T-helper 1 cell (primary cell): ENCODE measurements around the gene ADD2.
"Not testable (repeated sequence)": the region's sequence is repeated elsewhere in the genome, so short reads cannot be mapped to it uniquely, and the experiment has no call there.

Source experiments
- DNase-seq, 5 donors: peaks; one replicate each; pipeline ENCODE4 v3.0.0-alpha.2; 2012 to 2020

The ADD2 gene

GRCh38 chr2:70630761-70631160 is 137.2 kb downstream of the ADD2 start:
- no peak for DNase-seq

GRCh38 chr2:70627211-70627898 is 140.6 kb downstream of the ADD2 start:
- DNase-seq: no peak

DNA sequence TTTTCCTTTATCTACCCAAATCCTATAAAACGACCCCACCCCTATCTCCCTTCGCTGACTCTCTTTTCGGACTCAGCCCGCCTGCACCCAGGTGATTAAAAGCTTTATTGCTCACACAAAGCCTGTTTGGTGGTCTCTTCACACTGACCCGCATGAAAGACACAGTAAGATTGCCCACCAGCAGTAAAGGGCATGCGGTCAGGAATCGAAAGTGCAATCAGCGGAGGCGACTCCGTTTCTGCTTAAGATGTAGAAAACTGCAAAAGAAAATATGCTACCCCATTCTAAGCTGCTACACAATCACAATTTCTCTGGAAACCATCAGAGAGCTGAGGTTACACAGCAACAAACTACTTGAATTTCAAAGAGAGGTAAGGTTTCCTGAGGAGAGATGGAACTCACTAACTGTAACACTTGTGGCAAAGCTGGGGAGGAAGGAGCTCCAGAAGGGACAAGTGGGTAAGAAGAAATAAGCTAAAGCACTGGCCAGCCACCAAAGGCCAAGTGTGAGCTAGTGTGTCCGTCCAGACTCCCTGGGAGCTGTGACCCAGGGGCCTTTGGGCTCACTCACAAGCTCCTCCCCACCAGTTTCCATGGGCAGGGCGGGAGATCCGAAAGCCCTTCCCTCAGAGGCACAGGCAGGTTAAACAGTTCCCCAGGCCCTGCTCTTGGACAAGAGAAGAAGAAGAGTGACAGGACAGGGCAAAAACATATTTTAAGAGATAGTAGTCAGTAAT is 141.6 kb downstream of the ADD2 start:
- DNase-seq: no peak

GRCh38 chr2:70621536-70621935 is 146.5 kb downstream of the ADD2 start:
- DNase-seq: not testable (repeated sequence)

DNA sequence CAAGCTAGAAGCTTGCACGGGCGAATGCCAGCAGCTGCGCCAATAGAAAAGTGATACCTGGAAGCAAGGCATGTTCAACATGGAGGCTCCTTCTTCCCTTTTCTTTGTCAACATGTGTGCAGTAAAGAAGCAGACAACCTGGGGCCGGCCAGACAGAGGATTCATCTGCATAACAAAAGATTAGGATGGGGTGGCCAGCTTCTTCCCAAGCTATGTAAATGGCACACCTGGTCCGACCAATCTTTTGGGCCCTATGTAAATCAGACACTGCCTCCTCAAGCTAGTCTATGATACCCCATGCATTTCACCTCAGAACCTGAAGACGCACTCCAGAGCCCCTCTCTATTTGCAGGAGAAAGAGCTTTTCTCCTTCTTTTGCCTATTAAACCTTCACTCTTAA is 148.0 kb downstream of the ADD2 start:
- no peak for DNase-seq

- no peak for DNase-seq
Measured at GRCh38 chr2:70619167-70619566, 148.8 kb downstream of the ADD2 start.

DNA sequence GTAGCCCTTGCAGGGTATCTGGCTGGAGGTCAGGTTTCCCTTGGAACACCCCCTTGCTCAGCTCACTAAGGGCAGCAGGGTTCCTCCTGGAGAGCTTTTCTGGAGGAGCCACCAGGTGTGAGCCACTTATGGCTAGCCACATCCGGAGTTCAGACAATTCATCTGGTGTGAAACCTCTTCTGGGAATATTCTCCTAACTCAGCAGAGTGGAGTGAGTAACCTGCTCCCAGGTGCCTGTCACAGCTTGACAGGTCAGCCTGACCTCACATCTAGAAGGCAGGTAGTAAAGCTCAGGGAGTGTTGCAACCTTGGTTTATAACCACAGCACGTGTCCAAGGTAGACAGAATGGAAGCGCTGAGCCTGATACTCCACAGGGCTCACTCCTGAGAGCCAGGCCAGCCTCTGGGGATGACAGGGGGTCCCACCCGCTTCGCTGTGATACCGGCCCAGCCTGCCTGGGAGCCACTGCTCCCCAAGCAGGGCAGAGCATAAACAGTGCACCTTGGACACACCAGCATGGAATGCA is 151.8 kb downstream of the ADD2 start:
- DNase-seq: no peak

GRCh38 chr2:70615222-70615621 is 152.8 kb downstream of the ADD2 start:
- DNase-seq: no peak

DNA sequence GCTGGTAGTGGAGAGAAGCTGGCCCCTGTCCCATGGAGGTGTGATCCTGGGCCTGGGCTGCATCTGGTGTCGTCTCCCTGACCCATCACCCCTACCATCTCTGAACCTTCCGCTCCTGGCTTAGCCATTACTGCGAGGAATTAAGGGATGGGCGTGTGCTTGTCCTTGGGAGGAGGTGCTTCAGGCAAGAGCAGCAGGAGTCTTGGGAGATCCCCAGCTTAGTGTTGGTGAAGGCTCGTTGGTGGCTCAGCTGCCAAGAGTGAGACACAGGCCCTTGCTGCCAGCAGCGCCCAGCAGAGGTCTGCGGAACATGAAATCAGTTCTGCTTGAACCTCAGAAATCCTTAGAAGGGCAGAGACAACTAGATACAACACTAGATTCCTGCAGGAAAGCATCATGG is 154.5 kb downstream of the ADD2 start:
- no peak for DNase-seq

- no peak for DNase-seq
Measured at GRCh38 chr2:70612574-70612973, 155.4 kb downstream of the ADD2 start.

DNA sequence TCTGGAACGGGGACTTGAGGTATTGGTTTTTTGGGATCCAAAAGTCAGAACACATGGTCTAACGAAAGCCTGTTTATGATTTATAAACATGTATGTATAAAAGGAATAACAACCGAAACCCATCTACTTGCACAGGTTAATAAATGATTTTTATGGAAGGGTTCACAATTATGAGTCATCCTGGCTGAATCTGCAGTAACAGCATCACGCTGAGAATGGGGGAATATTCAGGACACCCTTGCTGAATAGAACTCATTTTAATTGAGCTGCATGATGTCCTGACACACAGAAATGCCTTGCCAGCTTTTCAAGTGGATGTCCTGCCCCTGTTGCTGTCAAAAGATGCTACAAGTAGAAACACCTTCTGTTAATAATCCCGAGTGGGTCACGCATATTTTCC is 159.6 kb downstream of the ADD2 start:
- no peak for DNase-seq

GRCh38 chr2:70607121-70607561 is 160.9 kb downstream of the ADD2 start:
- no peak for DNase-seq
